Left ventricle myocardium inferior (tissue), 1 donor: ENCODE results near the gene CSNK2A2. TPM values are rescaled to one million over a fixed set of nuclear protein-coding genes. Genes with fewer than 3 reads are reported as not detected.

Source experiments
- DNase-seq: peaks from one replicate; pipeline ENCODE4 v3.0.0-alpha.2; 2020
- H3K27ac ChIP-seq: fragments of 200-600 bp; replicated peaks from 2 replicates; pipeline ENCODE4 v1.8.0; 2021
- H3K27me3 ChIP-seq: fragments of 200-600 bp; 2 replicates; pipeline ENCODE4 v1.8.0; 2021; ENCODE audit warnings: low read depth
- H3K36me3 ChIP-seq: fragments of 200-600 bp; 2 replicates; pipeline ENCODE4 v1.8.0; 2021
- H3K4me1 ChIP-seq: fragments of 200-600 bp; 2 replicates; pipeline ENCODE4 v1.8.0; 2021
- H3K4me3 ChIP-seq: fragments of 200-600 bp; 2 replicates; pipeline ENCODE4 v1.8.0; 2021; ENCODE audit warnings: mild to moderate bottlenecking, moderate library complexity
- H3K9me3 ChIP-seq: fragments of 200-600 bp; replicated peaks from 2 replicates; pipeline ENCODE4 v1.8.0; 2021
- intact Hi-C: fragments of 100-400 bp; cut with micrococcal nuclease; formaldehyde crosslinking; loops from one replicate; pipeline ENCODE4 v1.11.0; 2022
- total RNA-seq: library from RNA; stranded (reverse); fragmentation: NEBNext Ultra II Directional; extraction: Animal tissue kit (Norgen Biotek cat#: 25700); gene quantifications from one replicate; pipeline ENCODE4 v1.2.1, GENCODE V29; 2021
- TF ChIP-seq, protein P1 (sequence below): fragments of 200-600 bp; IDR thresholded peaks from 2 replicates; pipeline ENCODE4 v1.8.0; 2021; ENCODE audit warnings: antibody characterized with exemption, mild to moderate bottlenecking, borderline replicate concordance
- donor health status: DM: no; HTN: yes; CAD: no; lungs with severe emphysema.

The CSNK2A2 gene
- total RNA-seq, 1 donor from 2014 or later, result 31.5 TPM

DNA sequence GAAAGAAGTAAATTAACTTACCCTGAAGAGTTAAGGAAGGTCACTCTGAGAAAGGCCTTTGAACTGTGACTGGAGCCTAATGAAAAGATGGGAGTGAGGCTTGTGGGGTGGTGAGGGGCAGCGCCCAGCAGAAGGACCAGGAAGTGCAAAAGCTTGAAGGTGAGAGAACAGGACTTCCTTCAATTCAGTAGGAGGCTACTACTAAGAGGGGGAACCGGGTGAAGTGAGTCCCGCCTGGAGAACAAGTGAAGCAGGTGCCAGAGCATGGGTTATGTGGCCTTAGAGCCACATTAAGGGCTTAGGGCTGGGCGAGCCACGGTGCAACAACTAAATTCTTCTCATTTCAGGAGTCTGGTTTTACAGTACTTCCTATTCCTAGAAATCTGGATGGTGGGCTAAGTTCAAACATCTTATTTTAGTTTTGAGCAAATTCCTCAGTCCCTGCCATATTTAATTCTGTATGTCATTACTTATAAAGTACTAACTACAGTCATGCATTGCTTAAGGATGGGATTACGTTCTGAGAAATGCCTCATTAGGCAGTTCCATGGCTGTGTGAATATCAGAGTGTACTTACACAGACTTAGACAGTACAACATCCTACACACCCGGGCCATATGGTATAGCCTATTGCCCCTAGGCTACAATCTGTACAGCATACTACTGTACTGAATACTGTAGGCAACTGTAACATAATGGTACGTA, 73.9 kb downstream of the CSNK2A2 start:
- Histone ChIP-seq H3K4me3 (no peak overlapping the region), H3K36me3 (no peaks in the 10 kb centered on the region), H3K4me1 (peaks cover 97% of the 10 kb centered on the region), H3K9me3 (no peaks in the 10 kb centered on the region), H3K27ac (peak overlapping the region; percentile 96), H3K27me3 (no peaks in the 10 kb centered on the region)
- intact Hi-C loops, result loop anchor here (2.0 kb wide), 1 partner anchor 103 kb away; no protein-coding TSS in a partner anchor
- no peak for DNase-seq
- TF ChIP-seq, protein P1, sequence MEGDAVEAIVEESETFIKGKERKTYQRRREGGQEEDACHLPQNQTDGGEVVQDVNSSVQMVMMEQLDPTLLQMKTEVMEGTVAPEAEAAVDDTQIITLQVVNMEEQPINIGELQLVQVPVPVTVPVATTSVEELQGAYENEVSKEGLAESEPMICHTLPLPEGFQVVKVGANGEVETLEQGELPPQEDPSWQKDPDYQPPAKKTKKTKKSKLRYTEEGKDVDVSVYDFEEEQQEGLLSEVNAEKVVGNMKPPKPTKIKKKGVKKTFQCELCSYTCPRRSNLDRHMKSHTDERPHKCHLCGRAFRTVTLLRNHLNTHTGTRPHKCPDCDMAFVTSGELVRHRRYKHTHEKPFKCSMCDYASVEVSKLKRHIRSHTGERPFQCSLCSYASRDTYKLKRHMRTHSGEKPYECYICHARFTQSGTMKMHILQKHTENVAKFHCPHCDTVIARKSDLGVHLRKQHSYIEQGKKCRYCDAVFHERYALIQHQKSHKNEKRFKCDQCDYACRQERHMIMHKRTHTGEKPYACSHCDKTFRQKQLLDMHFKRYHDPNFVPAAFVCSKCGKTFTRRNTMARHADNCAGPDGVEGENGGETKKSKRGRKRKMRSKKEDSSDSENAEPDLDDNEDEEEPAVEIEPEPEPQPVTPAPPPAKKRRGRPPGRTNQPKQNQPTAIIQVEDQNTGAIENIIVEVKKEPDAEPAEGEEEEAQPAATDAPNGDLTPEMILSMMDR, result no peak

GRCh38 chr16:58121132-58121531, 76.8 kb downstream of the CSNK2A2 start:
- peaks cover 6% of the 10 kb centered on the region for H3K36me3 ChIP-seq
- peak overlapping the region; percentile 57 for H3K27ac ChIP-seq
- TF ChIP-seq, protein P1, result no peak
- H3K4me1 ChIP-seq, result peaks cover 98% of the 10 kb centered on the region
- no peak overlapping the region for H3K4me3 ChIP-seq
- H3K27me3 ChIP-seq, result no peaks in the 10 kb centered on the region
- intact Hi-C loops, result no loop called here
- DNase-seq, result no peak
- no peaks in the 10 kb centered on the region for H3K9me3 ChIP-seq

DNA sequence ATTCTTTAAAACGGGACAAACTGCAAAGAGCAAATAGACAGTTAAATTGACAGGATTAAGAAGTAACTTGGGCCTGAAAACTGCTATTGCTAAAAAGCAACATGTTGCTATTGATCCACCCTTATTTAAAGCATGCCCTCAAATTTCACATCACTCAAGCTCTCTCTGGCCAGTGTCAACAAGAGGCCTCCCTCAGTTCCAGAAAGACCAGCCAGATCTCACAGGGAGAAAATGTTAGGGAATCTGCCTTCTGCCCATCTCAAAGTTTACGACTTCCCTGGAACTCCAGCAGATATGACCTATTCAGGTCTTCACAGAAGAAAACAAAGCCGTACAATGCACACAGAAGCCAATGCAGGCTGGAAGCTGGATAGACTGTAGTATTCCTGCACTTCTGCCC, 77.7 kb downstream of the CSNK2A2 start:
- no peak for DNase-seq
- TF ChIP-seq, protein P1, result no peak
- Histone ChIP-seq H3K27ac (peak overlapping the region; percentile 57), H3K27me3 (no peaks in the 10 kb centered on the region), H3K9me3 (no peaks in the 10 kb centered on the region), H3K4me3 (no peak overlapping the region), H3K4me1 (peaks cover 98% of the 10 kb centered on the region), H3K36me3 (peaks cover 15% of the 10 kb centered on the region)
- intact Hi-C loops, result no loop called here

GRCh38 chr16:58119509-58119845, 78.4 kb downstream of the CSNK2A2 start:
- H3K9me3 ChIP-seq, result no peaks in the 10 kb centered on the region
- H3K4me1 ChIP-seq, result peaks cover 98% of the 10 kb centered on the region
- H3K36me3 ChIP-seq, result peaks cover 22% of the 10 kb centered on the region
- H3K27me3 ChIP-seq, result no peaks in the 10 kb centered on the region
- DNase-seq, result no peak
- peak overlapping the region; percentile 70 for H3K27ac ChIP-seq
- TF ChIP-seq, protein P1, result no peak
- H3K4me3 ChIP-seq, result no peak overlapping the region
- intact Hi-C loops, result no loop called here

DNA sequence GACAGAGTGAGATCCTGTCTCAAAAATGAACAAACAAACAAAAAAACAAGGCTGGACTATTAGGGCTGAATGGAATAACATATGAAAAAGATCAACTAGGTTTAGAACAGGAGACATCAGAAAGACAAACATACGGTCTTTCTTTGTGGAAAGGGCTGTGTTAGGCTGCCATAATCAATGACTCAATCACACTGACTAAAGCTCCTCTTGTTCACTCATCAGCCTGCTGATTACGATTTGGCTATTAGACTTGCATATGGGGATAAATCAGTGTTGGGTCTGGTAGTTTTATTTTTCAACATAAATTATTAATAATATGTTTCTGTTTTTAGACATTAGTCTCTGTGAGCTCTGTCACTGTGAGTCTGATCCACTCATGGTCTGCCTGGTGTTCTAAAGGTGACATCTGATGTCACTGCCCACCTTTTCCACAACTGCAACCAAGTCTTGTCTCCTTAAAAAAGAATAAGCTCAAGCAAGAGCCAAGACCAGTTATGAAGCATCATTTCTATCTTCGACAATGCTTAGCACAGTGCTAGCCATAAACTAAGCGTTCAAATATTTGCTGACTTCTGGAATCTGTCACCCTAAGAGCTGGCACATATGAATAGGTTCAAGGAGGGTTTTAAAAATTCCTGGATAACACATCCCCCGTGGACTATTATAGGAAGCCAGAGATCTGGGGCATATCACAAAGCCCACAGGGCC, 79.0 kb downstream of the CSNK2A2 start:
- DNase-seq, result no peak
- intact Hi-C loops, result no loop called here
- Histone ChIP-seq H3K27ac (peak overlapping the region; percentile 70), H3K4me1 (peaks cover 98% of the 10 kb centered on the region), H3K36me3 (peaks cover 27% of the 10 kb centered on the region), H3K27me3 (no peaks in the 10 kb centered on the region), H3K4me3 (no peak overlapping the region), H3K9me3 (no peaks in the 10 kb centered on the region)
- TF ChIP-seq, protein P1, result no peak
